ENCODE results near the gene ZNF396. TPM values are rescaled to one million over a fixed set of nuclear protein-coding genes. Genes with fewer than 3 reads are reported as not detected.
A peak's percentile ranks its signal among the peaks of the same experiment; 100 is the strongest.

The ZNF396 gene
- total and polyA plus RNA-seq, 9 of the 15 experiments (the other 6 are each of a cell fraction or from before 2014, with no cell fraction given), result 0.73 to 2.3 (median 1.9) TPM

DNA sequence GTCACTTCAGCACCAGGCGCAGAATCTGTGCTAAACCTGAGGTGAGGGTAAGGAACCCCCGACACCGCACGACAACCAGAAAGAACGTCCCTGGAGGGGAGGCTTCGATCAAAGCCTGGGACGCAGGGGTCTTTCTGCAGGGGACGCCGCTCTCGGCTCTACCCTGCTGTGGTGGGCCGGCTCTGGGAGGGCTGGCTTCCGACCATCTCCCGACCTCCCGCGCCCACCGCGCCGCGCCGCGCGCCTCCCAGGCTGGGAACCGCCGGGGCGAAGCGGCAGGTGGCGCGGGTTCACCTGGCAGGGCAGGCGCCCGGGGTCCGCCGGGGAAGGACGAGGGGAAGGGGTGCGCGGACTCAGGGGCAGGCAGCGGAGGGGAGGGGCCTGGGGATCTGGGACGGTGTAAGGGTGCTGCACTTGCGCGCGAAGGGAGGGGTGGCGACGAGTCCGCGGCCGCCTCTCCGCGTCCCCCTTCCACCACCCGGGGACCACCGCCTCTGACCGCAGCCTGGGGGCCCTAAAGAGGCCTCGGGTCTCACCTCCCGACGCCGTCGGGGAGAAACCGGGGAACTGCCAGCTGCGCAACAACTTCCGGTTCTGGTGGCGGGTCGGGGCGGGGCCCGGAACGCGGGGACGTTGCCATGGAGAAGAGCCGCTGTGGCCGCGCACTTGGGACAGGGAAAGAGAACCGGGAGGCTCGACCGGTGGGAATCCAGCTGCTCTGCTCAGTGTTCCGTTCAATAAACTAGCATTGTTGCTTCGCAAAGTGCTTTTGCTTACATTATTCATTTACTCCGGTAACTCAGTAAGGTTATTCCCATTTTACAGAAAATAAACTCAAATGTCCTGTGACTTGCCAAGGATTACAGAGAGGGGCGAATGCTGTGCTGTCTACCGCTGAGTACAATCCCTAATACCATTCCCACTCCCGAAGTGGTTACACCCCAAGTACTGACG, at the start of gene ZNF396 (continued):
- TF ChIP-seq ZNF830 (CRISPR knock-in tag; IDR thresholded peaks at IDR 0.05) (no peak), KAT7 (CRISPR knock-in tag; IDR thresholded peaks at IDR 0.05; ENCODE audit: borderline replicate concordance) (peak; percentile 78; the same call in 1 of the 2 replicates), NFIX (CRISPR knock-in tag; IDR thresholded peaks at IDR 0.05; ENCODE audit: low read depth) (no peak), MAFF (IDR thresholded peaks at IDR 0.05; ENCODE audit: low read length) (no peak), MCM2 (IDR thresholded peaks at IDR 0.05; ENCODE audit: low read depth) (no peak), ELF1 (tag; IDR thresholded peaks at IDR 0.05) (peak; percentile 79), MAFK (IDR thresholded peaks at IDR 0.05; ENCODE audit: low read length) (no peak), SAFB2 (IDR thresholded peaks at IDR 0.05; ENCODE audit: borderline replicate concordance, low read depth, low read length, severe bottlenecking) (no peak), TAF1 (IDR thresholded peaks at IDR 0.05; ENCODE audit: control insufficient read depth, extremely low read depth, insufficient read depth, low read length, severe bottlenecking) (peak; percentile 38), ZNF24 (IDR thresholded peaks at IDR 0.05) (no peak), ZNF583 (CRISPR knock-in tag; IDR thresholded peaks at IDR 0.05) (peak; percentile 18; the same call in 1 of the 2 replicates), PHF20 (IDR thresholded peaks at IDR 0.05; ENCODE audit: partially characterized antibody) (peak; percentile 66), CXXC5 (CRISPR knock-in tag; IDR thresholded peaks at IDR 0.05) (peak; percentile 82), PCBP2 (IDR thresholded peaks at IDR 0.05; ENCODE audit: low read depth, low read length, poor library complexity, severe bottlenecking) (no peak)
- TF ChIP-seq, protein P1, sequence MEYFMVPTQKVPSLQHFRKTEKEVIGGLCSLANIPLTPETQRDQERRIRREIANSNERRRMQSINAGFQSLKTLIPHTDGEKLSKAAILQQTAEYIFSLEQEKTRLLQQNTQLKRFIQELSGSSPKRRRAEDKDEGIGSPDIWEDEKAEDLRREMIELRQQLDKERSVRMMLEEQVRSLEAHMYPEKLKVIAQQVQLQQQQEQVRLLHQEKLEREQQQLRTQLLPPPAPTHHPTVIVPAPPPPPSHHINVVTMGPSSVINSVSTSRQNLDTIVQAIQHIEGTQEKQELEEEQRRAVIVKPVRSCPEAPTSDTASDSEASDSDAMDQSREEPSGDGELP (CRISPR knock-in tag; IDR thresholded peaks at IDR 0.05; ENCODE audit: borderline replicate concordance), result peak; percentile 98
- TF ChIP-seq, protein P2, sequence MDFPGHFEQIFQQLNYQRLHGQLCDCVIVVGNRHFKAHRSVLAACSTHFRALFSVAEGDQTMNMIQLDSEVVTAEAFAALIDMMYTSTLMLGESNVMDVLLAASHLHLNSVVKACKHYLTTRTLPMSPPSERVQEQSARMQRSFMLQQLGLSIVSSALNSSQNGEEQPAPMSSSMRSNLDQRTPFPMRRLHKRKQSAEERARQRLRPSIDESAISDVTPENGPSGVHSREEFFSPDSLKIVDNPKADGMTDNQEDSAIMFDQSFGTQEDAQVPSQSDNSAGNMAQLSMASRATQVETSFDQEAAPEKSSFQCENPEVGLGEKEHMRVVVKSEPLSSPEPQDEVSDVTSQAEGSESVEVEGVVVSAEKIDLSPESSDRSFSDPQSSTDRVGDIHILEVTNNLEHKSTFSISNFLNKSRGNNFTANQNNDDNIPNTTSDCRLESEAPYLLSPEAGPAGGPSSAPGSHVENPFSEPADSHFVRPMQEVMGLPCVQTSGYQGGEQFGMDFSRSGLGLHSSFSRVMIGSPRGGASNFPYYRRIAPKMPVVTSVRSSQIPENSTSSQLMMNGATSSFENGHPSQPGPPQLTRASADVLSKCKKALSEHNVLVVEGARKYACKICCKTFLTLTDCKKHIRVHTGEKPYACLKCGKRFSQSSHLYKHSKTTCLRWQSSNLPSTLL (IDR thresholded peaks at IDR 0.05), result no peak

All from K562 (cell line).